ENCODE measurements around the gene RFX3.

DNA sequence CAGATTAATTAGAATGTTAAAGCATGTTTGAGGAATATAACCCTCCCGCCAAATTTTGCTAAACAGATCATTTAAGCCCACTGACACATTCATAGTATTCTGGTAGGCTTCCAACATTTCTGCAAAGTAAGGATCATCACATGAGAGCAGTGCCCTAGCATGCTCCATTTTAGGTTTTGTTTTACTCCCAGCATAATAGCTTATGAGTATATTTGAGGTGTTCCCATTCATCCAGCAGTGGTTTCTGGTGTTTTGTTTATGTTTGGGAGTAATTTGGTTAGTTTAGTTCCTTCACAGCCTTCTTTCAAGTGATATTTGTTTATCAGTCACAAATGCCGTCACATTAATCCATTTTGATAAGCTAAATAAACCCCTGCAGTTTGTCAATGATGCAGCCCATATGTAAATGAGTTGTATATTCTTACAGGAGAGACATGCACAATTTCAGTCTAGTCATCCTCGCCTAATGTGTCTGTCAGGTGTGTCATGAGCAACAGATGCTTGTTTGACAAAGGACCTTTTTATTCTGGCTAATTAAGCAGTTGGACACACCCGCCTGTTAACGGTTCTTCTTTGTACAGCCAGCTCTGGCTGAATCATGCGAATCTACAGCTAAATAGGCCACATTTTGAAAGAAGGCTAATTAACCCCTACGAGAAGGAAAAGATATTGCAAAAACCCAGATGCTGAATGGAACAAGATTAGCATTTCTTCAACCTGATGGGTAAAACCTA lies 124.4 kb downstream of the RFX3 start:
- no peak for TF ChIP-seq GATA2 (IDR thresholded peaks at IDR 0.05; ENCODE audit: low read depth, low read length)
- no peak for TF ChIP-seq GATA3 (IDR thresholded peaks at IDR 0.05; ENCODE audit: low read depth, low read length)
